ENCODE results near the gene EML4.

GRCh38 chr2:42350434-42351063 is 181.4 kb downstream of the EML4 start:
- TF ChIP-seq EZH2 (IDR thresholded peaks at IDR 0.05) (no peak), POLR2AphosphoS5 (IDR thresholded peaks at IDR 0.05; ENCODE audit: borderline replicate concordance, low read depth, low read length) (no peak), FOXP2 (optimal IDR thresholded peaks at IDR 0.05; ENCODE audit: control extremely low read depth, extremely low read length, insufficient read depth) (no peak)

Measured in SK-N-MC (cell line).